IMR-90 (cell line): ENCODE results near the gene ITPKB. TPM values are rescaled to one million over a fixed set of nuclear protein-coding genes. Genes with fewer than 3 reads are reported as not detected.

Experiments used
- ATAC-seq: fragments of 200-7000 bp; cut with Tn5 transposase; 2 replicates; pipeline ENCODE4 v1.9.1; 2020; ENCODE audit warnings: low read depth, mild to moderate bottlenecking, moderate library complexity
- BruUV-seq: library from RNA; stranded (reverse); fragments of 400-500 nt; replicated peaks from 2 replicates; lab custom pipeline; 2021; lab: Mats Ljungman, UMichigan
- CTCF ChIA-PET: fragments of 300-600 bp; formaldehyde crosslinking; extraction: SDS; loops from one replicate; lab custom pipeline; 2021; ENCODE audit warnings: antibody characterized with exemption; lab: Yijun Ruan, JAX
- POLR2A ChIA-PET: fragments of 300-600 bp; sonication (Branson Sonifier 250); formaldehyde crosslinking; loops from one replicate; lab custom pipeline; 2022; ENCODE audit warnings: antibody characterized with exemption; ENCODE audit not compliant: unreplicated experiment; lab: Charles Lee
- DNase-seq: peaks from one replicate; pipeline ENCODE4 v3.0.0; 2013
- H2AFZ ChIP-seq: replicated peaks from 2 replicates; pipeline ENCODE3; 2013; ENCODE audit warnings: low read length, mild to moderate bottlenecking; ENCODE audit not compliant: poor library complexity
- H2AK5ac ChIP-seq: 2 replicates; pipeline ENCODE4 v1.6.1; 2013; ENCODE audit warnings: low read depth, low read length, inconsistent platforms
- H2AK9ac ChIP-seq: replicated peaks from 2 replicates; pipeline ENCODE3; 2013; ENCODE audit warnings: mild to moderate bottlenecking, low read depth, low read length, moderate library complexity; ENCODE audit not compliant: poor library complexity
- H2BK120ac ChIP-seq: 2 replicates; pipeline ENCODE4 v1.6.1; 2013; ENCODE audit warnings: low read depth, low read length, inconsistent platforms
- H2BK15ac ChIP-seq: 3 replicates; pipeline ENCODE4 v1.6.1; 2013; ENCODE audit warnings: low read depth, low read length, inconsistent platforms
- H2BK20ac ChIP-seq: 2 replicates; pipeline ENCODE4 v1.6.1; 2013; ENCODE audit warnings: low read depth, mild to moderate bottlenecking, inconsistent platforms, low read length, moderate library complexity
- H2BK5ac ChIP-seq: 2 replicates; pipeline ENCODE4 v1.6.1; 2013; ENCODE audit warnings: mild to moderate bottlenecking, low read depth, low read length, inconsistent platforms; ENCODE audit not compliant: poor library complexity, severe bottlenecking
- H3K14ac ChIP-seq: replicated peaks from 2 replicates; pipeline ENCODE4 v1.6.1; 2013; ENCODE audit warnings: low read depth, low read length, inconsistent platforms
- H3K18ac ChIP-seq: 2 replicates; pipeline ENCODE4 v1.6.1; 2013; ENCODE audit warnings: low read depth, low read length, control low read depth
- H3K23ac ChIP-seq: 2 replicates; pipeline ENCODE4 v1.6.1; 2013; ENCODE audit warnings: low read depth, low read length, inconsistent platforms
- H3K27ac ChIP-seq: 2 replicates; pipeline ENCODE4 v1.5.1; 2013; ENCODE audit warnings: mild to moderate bottlenecking, control low read depth, low read length; ENCODE audit not compliant: insufficient read depth
- H3K27me3 ChIP-seq: 2 replicates; pipeline ENCODE4 v1.6.1; 2013; ENCODE audit warnings: low read length; ENCODE audit not compliant: control insufficient read depth, insufficient read depth
- H3K36me3 ChIP-seq: 2 replicates; pipeline ENCODE4 v1.6.1; 2013; ENCODE audit warnings: low read length, mixed read lengths; ENCODE audit not compliant: control insufficient read depth, insufficient read depth
- H3K4ac ChIP-seq: 2 replicates; pipeline ENCODE4 v1.6.1; 2013; ENCODE audit warnings: low read depth, low read length, inconsistent platforms
- H3K4me1 ChIP-seq: 2 replicates; pipeline ENCODE4 v1.6.1; 2013; ENCODE audit warnings: low read length, mixed read lengths; ENCODE audit not compliant: control insufficient read depth, insufficient read depth
- H3K4me2 ChIP-seq: 2 replicates; pipeline ENCODE4 v1.6.1; 2013; ENCODE audit warnings: low read depth, mild to moderate bottlenecking, control low read depth, low read length, moderate library complexity
- H3K4me3 ChIP-seq: 2 replicates; pipeline ENCODE4 v1.5.1; 2013; ENCODE audit warnings: low read depth, mild to moderate bottlenecking, control low read depth, low read length, moderate library complexity; ENCODE audit not compliant: insufficient read depth
- H3K56ac ChIP-seq: 2 replicates; pipeline ENCODE4 v1.6.1; 2013; ENCODE audit warnings: low read length, inconsistent platforms; ENCODE audit not compliant: insufficient read depth; ENCODE audit errors: extremely low read depth
- H3K79me1 ChIP-seq, 2 experiments: 2 replicates each; pipeline ENCODE4 v1.6.1; 2013; ENCODE audit warnings: low read length in 2 of 2, inconsistent platforms in 1 of 2, low read depth in 1 of 2
- H3K9ac ChIP-seq: 2 replicates; pipeline ENCODE4 v1.6.1; 2013; ENCODE audit warnings: low read depth, low read length, control low read depth
- H3K9me1 ChIP-seq: 2 replicates; pipeline ENCODE4 v1.6.1; 2013; ENCODE audit warnings: low read length, inconsistent platforms; ENCODE audit not compliant: insufficient read depth
- H3K9me3 ChIP-seq: 2 replicates; pipeline ENCODE4 v1.6.1; 2013; ENCODE audit warnings: low read length; ENCODE audit not compliant: control insufficient read depth, insufficient read depth
- H4K20me1 ChIP-seq: 2 replicates; pipeline ENCODE4 v1.6.1; 2013; ENCODE audit warnings: low read length, inconsistent platforms; ENCODE audit not compliant: insufficient read depth
- H4K5ac ChIP-seq: 2 replicates; pipeline ENCODE4 v1.6.1; 2013; ENCODE audit warnings: mild to moderate bottlenecking, low read depth, low read length, control low read depth
- H4K8ac ChIP-seq, 2 experiments: 2 replicates each; pipeline ENCODE4 v1.6.1; 2013; ENCODE audit warnings: low read depth in 2 of 2, low read length in 2 of 2, control low read depth in 1 of 2, inconsistent platforms in 1 of 2
- H4K91ac ChIP-seq: 2 replicates; pipeline ENCODE4 v1.6.1; 2013; ENCODE audit warnings: low read depth, low read length, inconsistent platforms; ENCODE audit not compliant: insufficient read depth
- CHD1 ChIP-seq: IDR thresholded peaks from 2 replicates; pipeline ENCODE4 v1.6.1; 2012; ENCODE audit warnings: low read depth, low read length, improper control_type of control experiment
- FOS ChIP-seq: fragments of 150-350 bp; IDR thresholded peaks from 2 replicates; pipeline ENCODE4 v1.6.1; 2016; ENCODE audit warnings: low read depth, low read length
- MAFK ChIP-seq: IDR thresholded peaks from 2 replicates; pipeline ENCODE4 v1.6.1; 2012; ENCODE audit warnings: low read depth, low read length, improper control_type of control experiment
- MAZ ChIP-seq: IDR thresholded peaks from 2 replicates; pipeline ENCODE4 v1.6.1; 2012; ENCODE audit warnings: low read depth, mild to moderate bottlenecking, low read length, improper control_type of control experiment, moderate library complexity, borderline replicate concordance
- MXI1 ChIP-seq: IDR thresholded peaks from 2 replicates; pipeline ENCODE4 v1.6.1; 2012; ENCODE audit warnings: low read depth, mild to moderate bottlenecking, low read length, moderate library complexity, borderline replicate concordance
- POLR2A ChIP-seq: IDR thresholded peaks from 2 replicates; pipeline ENCODE4 v1.6.1; 2012; ENCODE audit warnings: mild to moderate bottlenecking, low read depth, low read length
- RCOR1 ChIP-seq: IDR thresholded peaks from 2 replicates; pipeline ENCODE4 v1.6.1; 2012; ENCODE audit warnings: mild to moderate bottlenecking, low read length, improper control_type of control experiment; ENCODE audit not compliant: insufficient replicate concordance
- RFX5 ChIP-seq: IDR thresholded peaks from 2 replicates; pipeline ENCODE4 v1.8.0; 2012; ENCODE audit warnings: low read depth, mild to moderate bottlenecking, low read length, moderate library complexity
- SMC3 ChIP-seq: fragments of 150-350 bp; IDR thresholded peaks from 2 replicates; pipeline ENCODE4 v1.6.1; 2016; ENCODE audit warnings: low read depth, mild to moderate bottlenecking, antibody characterized with exemption, low read length, moderate library complexity
- WGBS, 2 experiments: methylation state at CpG; one replicate each; pipeline versions ENCODE4 v1.1.5 to v1.1.7; 2013; ENCODE audit warnings: missing lambda C conversion rate in 2 of 2; ENCODE audit not compliant: insufficient read length in 1 of 2; ENCODE audit errors: extremely low coverage in 2 of 2; 5-methylcytosine and 5-hydroxymethylcytosine counted together
- dilution Hi-C: fragments of 300-500 bp; cut with HindIII; formaldehyde crosslinking; loops from one replicate; pipeline ENCODE4 v1.14.3; 2018; ENCODE audit warnings: low sequenced_read_pairs; ENCODE audit not compliant: unreplicated experiment
- in situ Hi-C: fragments of 300-500 bp; cut with MboI; formaldehyde crosslinking; loops from 3 replicates; pipeline ENCODE4 v1.14.3; 2019; ENCODE audit warnings: low sequenced_read_pairs, inconsistent platforms, mixed read lengths
- intact Hi-C: fragments of 100-400 bp; cut with micrococcal nuclease; formaldehyde crosslinking; loops from 2 replicates; pipeline ENCODE4 v1.10.0; 2022
- polyA plus RNA-seq, 3 experiments: library from polyadenylated mRNA; depleted of rRNA; stranded (reverse); fragments of >200 nt; gene quantifications; 2 replicates each; pipeline ENCODE4 v1.2.3, GENCODE V29; 2012; ENCODE audit warnings: low replicate concordance in 1 of 3
- total RNA-seq: library from RNA; depleted of rRNA; stranded (reverse); fragments of >200 nt; gene quantifications from 2 replicates; pipeline ENCODE4 v1.2.3, GENCODE V29; 2012
- TF ChIP-seq, protein P1 (sequence below): fragments of 150-350 bp; IDR thresholded peaks from 2 replicates; pipeline ENCODE4 v1.6.1; 2017; ENCODE audit warnings: mild to moderate bottlenecking, antibody characterized with exemption, low read length, low read depth
- TF ChIP-seq, protein P2 (sequence below): fragments of 150-350 bp; IDR thresholded peaks from 2 replicates; pipeline ENCODE4 v1.6.1; 2016; ENCODE audit warnings: low read depth, mild to moderate bottlenecking, low read length, moderate library complexity, borderline replicate concordance
- TF ChIP-seq, protein P3 (sequence below): conservative IDR thresholded peaks from 2 replicates; pipeline ENCODE4 v1.5.1; 2012; ENCODE audit warnings: mild to moderate bottlenecking, low read depth, low read length, improper control_type of control experiment

The ITPKB gene
- total and polyA plus RNA-seq, 2 of the 4 experiments (the other 2 are of a cell fraction): 0.72 to 1.4 TPM

DNA sequence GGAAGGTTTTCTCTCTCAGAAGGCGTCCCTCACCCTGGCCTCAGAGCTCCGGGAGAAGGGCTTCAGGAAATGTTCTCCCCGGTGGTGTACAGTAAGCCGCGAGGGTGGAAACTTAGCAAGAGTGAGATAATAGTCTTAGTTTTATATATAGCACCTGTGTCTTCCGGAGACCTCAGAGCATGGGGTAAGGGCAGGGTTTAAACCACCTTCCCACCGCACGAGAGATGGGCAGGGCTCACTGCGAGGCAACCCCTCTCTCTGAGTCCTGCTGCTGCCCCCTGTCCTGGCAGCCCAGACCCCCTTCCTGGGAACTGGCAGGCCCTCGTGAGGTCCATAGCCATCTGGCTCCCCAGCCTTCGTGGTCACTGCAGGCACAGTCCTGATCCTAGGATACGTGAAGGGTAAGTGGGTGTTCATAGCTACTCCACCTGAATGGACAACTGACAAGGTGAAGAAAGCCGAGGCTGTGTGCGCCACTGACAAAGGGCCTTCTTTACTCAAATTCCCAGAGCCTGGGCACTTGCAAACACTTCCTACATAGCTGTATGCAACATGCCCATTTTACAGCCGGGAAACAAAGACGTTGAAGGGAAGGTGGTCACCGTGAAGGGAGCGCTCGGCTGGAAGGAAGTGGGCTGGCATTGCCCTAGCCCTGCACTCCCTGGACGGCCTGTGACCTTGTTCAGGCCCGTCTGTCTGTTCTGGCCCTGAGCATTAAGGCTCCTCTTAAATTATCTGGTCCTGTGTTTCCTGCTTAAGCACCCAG is 26.9 kb downstream of the ITPKB start:
- no peak overlapping the region for H3K27ac ChIP-seq
- H2AK9ac ChIP-seq: no peak overlapping the region
- H4K20me1 ChIP-seq: no peaks in the 10 kb centered on the region
- in situ Hi-C loops (no loop called here), intact Hi-C loops (no loop called here), dilution Hi-C loops (no loop called here)
- no TSS peak for BruUV-seq
- H3K4ac ChIP-seq: no peak overlapping the region
- peaks cover 16% of the 10 kb centered on the region for H3K4me1 ChIP-seq
- H2BK120ac ChIP-seq: no peak overlapping the region
- H4K91ac ChIP-seq: no peak overlapping the region
- H3K36me3 ChIP-seq: no peaks in the 10 kb centered on the region
- 0 out of 4 replicates have a peak, but pooled peaks cover 0 to 6% of the 10 kb centered on the region in 2 experiments for H3K79me1 ChIP-seq
- H3K4me2 ChIP-seq: no peak overlapping the region
- H3K56ac ChIP-seq: no peak overlapping the region
- no peak overlapping the region for H3K18ac ChIP-seq
- no peak overlapping the region for H2BK20ac ChIP-seq
- no peak overlapping the region for H4K8ac ChIP-seq
- ChIA-PET CTCF (interaction anchor here (0.6 kb wide), 1 partner anchor 14 kb away, joined by 3 read pairs; no protein-coding TSS in a partner anchor), POLR2A (no interaction called here)
- no peak overlapping the region for H3K9ac ChIP-seq
- H2BK5ac ChIP-seq: no peak overlapping the region
- no peak overlapping the region for H4K5ac ChIP-seq
- no peak overlapping the region for H3K14ac ChIP-seq
- H2AK5ac ChIP-seq: no peak overlapping the region; the same call in 1 of the 2 replicates
- no peak overlapping the region for H2BK15ac ChIP-seq
- H3K9me3 ChIP-seq: peaks cover 2% of the 10 kb centered on the region; the same call in 1 of the 2 replicates
- DNase-seq (no peak), ATAC-seq (no peak)
- 86% methylated on average over 8 of the region's 21 CpGs; no CpG with 5 or more reads in 1 of the 2 experiments for WGBS, 2 experiments
- peaks cover 15% of the 10 kb centered on the region for H3K9me1 ChIP-seq
- no peak overlapping the region for H3K4me3 ChIP-seq
- no peak for TF ChIP-seq CHD1
- TF ChIP-seq, protein P1, sequence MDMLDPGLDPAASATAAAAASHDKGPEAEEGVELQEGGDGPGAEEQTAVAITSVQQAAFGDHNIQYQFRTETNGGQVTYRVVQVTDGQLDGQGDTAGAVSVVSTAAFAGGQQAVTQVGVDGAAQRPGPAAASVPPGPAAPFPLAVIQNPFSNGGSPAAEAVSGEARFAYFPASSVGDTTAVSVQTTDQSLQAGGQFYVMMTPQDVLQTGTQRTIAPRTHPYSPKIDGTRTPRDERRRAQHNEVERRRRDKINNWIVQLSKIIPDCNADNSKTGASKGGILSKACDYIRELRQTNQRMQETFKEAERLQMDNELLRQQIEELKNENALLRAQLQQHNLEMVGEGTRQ: no peak
- TF ChIP-seq MAFK: no peak
- TF ChIP-seq, protein P2, sequence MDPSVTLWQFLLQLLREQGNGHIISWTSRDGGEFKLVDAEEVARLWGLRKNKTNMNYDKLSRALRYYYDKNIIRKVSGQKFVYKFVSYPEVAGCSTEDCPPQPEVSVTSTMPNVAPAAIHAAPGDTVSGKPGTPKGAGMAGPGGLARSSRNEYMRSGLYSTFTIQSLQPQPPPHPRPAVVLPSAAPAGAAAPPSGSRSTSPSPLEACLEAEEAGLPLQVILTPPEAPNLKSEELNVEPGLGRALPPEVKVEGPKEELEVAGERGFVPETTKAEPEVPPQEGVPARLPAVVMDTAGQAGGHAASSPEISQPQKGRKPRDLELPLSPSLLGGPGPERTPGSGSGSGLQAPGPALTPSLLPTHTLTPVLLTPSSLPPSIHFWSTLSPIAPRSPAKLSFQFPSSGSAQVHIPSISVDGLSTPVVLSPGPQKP: no peak
- TF ChIP-seq MAZ: no peak
- no peak for TF ChIP-seq FOS
- TF ChIP-seq SMC3: no peak
- TF ChIP-seq, protein P3, sequence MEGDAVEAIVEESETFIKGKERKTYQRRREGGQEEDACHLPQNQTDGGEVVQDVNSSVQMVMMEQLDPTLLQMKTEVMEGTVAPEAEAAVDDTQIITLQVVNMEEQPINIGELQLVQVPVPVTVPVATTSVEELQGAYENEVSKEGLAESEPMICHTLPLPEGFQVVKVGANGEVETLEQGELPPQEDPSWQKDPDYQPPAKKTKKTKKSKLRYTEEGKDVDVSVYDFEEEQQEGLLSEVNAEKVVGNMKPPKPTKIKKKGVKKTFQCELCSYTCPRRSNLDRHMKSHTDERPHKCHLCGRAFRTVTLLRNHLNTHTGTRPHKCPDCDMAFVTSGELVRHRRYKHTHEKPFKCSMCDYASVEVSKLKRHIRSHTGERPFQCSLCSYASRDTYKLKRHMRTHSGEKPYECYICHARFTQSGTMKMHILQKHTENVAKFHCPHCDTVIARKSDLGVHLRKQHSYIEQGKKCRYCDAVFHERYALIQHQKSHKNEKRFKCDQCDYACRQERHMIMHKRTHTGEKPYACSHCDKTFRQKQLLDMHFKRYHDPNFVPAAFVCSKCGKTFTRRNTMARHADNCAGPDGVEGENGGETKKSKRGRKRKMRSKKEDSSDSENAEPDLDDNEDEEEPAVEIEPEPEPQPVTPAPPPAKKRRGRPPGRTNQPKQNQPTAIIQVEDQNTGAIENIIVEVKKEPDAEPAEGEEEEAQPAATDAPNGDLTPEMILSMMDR: no peak
- TF ChIP-seq MXI1: no peak
- TF ChIP-seq RCOR1: no peak
- TF ChIP-seq POLR2A: no peak
- no peak for TF ChIP-seq RFX5
- H2AFZ ChIP-seq: no peak overlapping the region
- no peaks in the 10 kb centered on the region for H3K27me3 ChIP-seq
- H3K23ac ChIP-seq: no peak overlapping the region
